Measurements from ENCODE around the gene ZFHX2. TPM values are rescaled to one million over a fixed set of nuclear protein-coding genes. Genes with fewer than 3 reads are reported as not detected.

ZFHX2 gene
- total RNA-seq, 1 donor from 2014 or later: 16.4 TPM

GRCh38 chr14:23528555-23528954, 23.0 kb downstream of the ZFHX2 start:
- TF ChIP-seq CTCF (IDR thresholded peaks at IDR 0.05; ENCODE audit: unreplicated experiment): peak; percentile 32
- H3K4me1 Mint-ChIP-seq (ENCODE audit: low read depth): peaks cover 20% of the 10 kb centered on the region
- peaks cover 7% of the 10 kb centered on the region for H3K36me3 Mint-ChIP-seq (ENCODE audit: insufficient read depth)
- no peak for DNase-seq (ENCODE audit: low spot score, unreplicated experiment)
- H3K9me3 Mint-ChIP-seq (ENCODE audit: low read depth): no peaks in the 10 kb centered on the region
- peak overlapping the region; percentile 70 for H3K27ac Mint-ChIP-seq
- H3K27me3 Mint-ChIP-seq: no peaks in the 10 kb centered on the region
- no peak overlapping the region for H3K4me3 Mint-ChIP-seq (ENCODE audit: low read depth)

GRCh38 chr14:23525611-23526010, 26.0 kb downstream of the ZFHX2 start:
- Mint-ChIP-seq H3K9me3 (ENCODE audit: low read depth) (no peaks in the 10 kb centered on the region), H3K4me3 (ENCODE audit: low read depth) (no peak overlapping the region), H3K4me1 (ENCODE audit: low read depth) (peaks cover 14% of the 10 kb centered on the region), H3K36me3 (ENCODE audit: insufficient read depth) (peaks cover 9% of the 10 kb centered on the region), H3K27ac (no peak overlapping the region), H3K27me3 (no peaks in the 10 kb centered on the region)
- no peak for TF ChIP-seq CTCF (IDR thresholded peaks at IDR 0.05; ENCODE audit: unreplicated experiment)
- DNase-seq (ENCODE audit: low spot score, unreplicated experiment): no peak

- no peak for DNase-seq (ENCODE audit: low spot score, unreplicated experiment)
These were observed 26.6 kb downstream of the ZFHX2 start for GRCh38 chr14:23524954-23525353.

GRCh38 chr14:23523229-23524016, 28.1 kb downstream of the ZFHX2 start:
- Mint-ChIP-seq H3K9me3 (ENCODE audit: low read depth) (no peaks in the 10 kb centered on the region), H3K4me1 (ENCODE audit: low read depth) (no peaks in the 10 kb centered on the region), H3K36me3 (ENCODE audit: insufficient read depth) (peaks cover 7% of the 10 kb centered on the region), H3K27ac (no peak overlapping the region), H3K4me3 (ENCODE audit: low read depth) (no peak overlapping the region), H3K27me3 (no peaks in the 10 kb centered on the region)
- TF ChIP-seq CTCF (IDR thresholded peaks at IDR 0.05; ENCODE audit: unreplicated experiment): no peak
- no peak for DNase-seq (ENCODE audit: low spot score, unreplicated experiment)

More at GRCh38 chr14:23524954-23525353, 26.6 kb downstream of the ZFHX2 start:
- Mint-ChIP-seq H3K27me3 (no peaks in the 10 kb centered on the region), H3K36me3 (ENCODE audit: insufficient read depth) (peaks cover 9% of the 10 kb centered on the region), H3K4me3 (ENCODE audit: low read depth) (no peak overlapping the region), H3K4me1 (ENCODE audit: low read depth) (peaks cover 8% of the 10 kb centered on the region), H3K9me3 (ENCODE audit: low read depth) (no peaks in the 10 kb centered on the region), H3K27ac (no peak overlapping the region)
- no peak for TF ChIP-seq CTCF (IDR thresholded peaks at IDR 0.05; ENCODE audit: unreplicated experiment)

- TF ChIP-seq CTCF (IDR thresholded peaks at IDR 0.05; ENCODE audit: unreplicated experiment): no peak
- Mint-ChIP-seq H3K27ac (peak overlapping the region; percentile 62), H3K9me3 (ENCODE audit: low read depth) (no peaks in the 10 kb centered on the region), H3K4me1 (ENCODE audit: low read depth) (no peaks in the 10 kb centered on the region), H3K27me3 (no peaks in the 10 kb centered on the region), H3K4me3 (ENCODE audit: low read depth) (no peak overlapping the region), H3K36me3 (ENCODE audit: insufficient read depth) (peaks cover 7% of the 10 kb centered on the region)
- no peak for DNase-seq (ENCODE audit: low spot score, unreplicated experiment)
These were observed 28.8 kb downstream of the ZFHX2 start for GRCh38 chr14:23522643-23523198.

All from progenitor cell of endocrine pancreas (in vitro differentiated cells).